GM21723 (cell line): ENCODE measurements around the gene ANK2.

Experiments
- ATAC-seq: cut with Tn5 transposase; IDR thresholded peaks from one replicate; pipeline ENCODE4 v1.9.1; 2021; ENCODE audit warnings: mild to moderate bottlenecking, moderate library complexity; ENCODE audit not compliant: unreplicated experiment

The ANK2 gene

GRCh38 chr4:113090954-113091353 lies 41.5 kb downstream of the ANK2 start:
- ATAC-seq = no peak

GRCh38 chr4:113094331-113094730 lies 44.9 kb downstream of the ANK2 start:
- ATAC-seq = no peak

- no peak for ATAC-seq
Measured at GRCh38 chr4:113094802-113095201, 45.3 kb downstream of the ANK2 start.

- ATAC-seq = no peak
Measured at GRCh38 chr4:113101669-113102068, 52.2 kb downstream of the ANK2 start.

- no peak for ATAC-seq
Measured at GRCh38 chr4:113103556-113103955, 54.1 kb downstream of the ANK2 start.

GRCh38 chr4:113106108-113106507 lies 56.7 kb downstream of the ANK2 start:
- ATAC-seq = no peak

GRCh38 chr4:113109106-113109718 lies 59.8 kb downstream of the ANK2 start:
- ATAC-seq = no peak

- ATAC-seq = no peak
Measured at GRCh38 chr4:113112338-113112978, 63.0 kb downstream of the ANK2 start.

GRCh38 chr4:113113151-113113550 lies 63.7 kb downstream of the ANK2 start:
- ATAC-seq = no peak

GRCh38 chr4:113114884-113115283 lies 65.4 kb downstream of the ANK2 start:
- no peak for ATAC-seq

GRCh38 chr4:113116414-113117357 lies 67.2 kb downstream of the ANK2 start:
- ATAC-seq = no peak

GRCh38 chr4:113117358-113117702 lies 67.9 kb downstream of the ANK2 start:
- no peak for ATAC-seq

GRCh38 chr4:113122066-113122465 lies 72.6 kb downstream of the ANK2 start:
- no peak for ATAC-seq

GRCh38 chr4:113125418-113125817 lies 76.0 kb downstream of the ANK2 start:
- no peak for ATAC-seq

GRCh38 chr4:113131136-113131535 lies 81.7 kb downstream of the ANK2 start:
- no peak for ATAC-seq

GRCh38 chr4:113131621-113132020 lies 82.2 kb downstream of the ANK2 start:
- ATAC-seq = no peak

GRCh38 chr4:113141901-113142346 lies 92.5 kb downstream of the ANK2 start:
- peak; percentile 57 for ATAC-seq

- no peak for ATAC-seq
Measured at GRCh38 chr4:113142351-113142750, 92.9 kb downstream of the ANK2 start.

GRCh38 chr4:113144091-113144490 lies 94.6 kb downstream of the ANK2 start:
- no peak for ATAC-seq

- ATAC-seq = no peak
Measured at GRCh38 chr4:113145147-113145518, 95.7 kb downstream of the ANK2 start.

GRCh38 chr4:113145519-113146291 lies 96.3 kb downstream of the ANK2 start:
- ATAC-seq = no peak
